NCI-H128 (cell line): ENCODE data around the gene CCER1.

Source experiments
- DNase-seq: peaks from one replicate; lab custom pipeline; 2025; ENCODE audit not compliant: unreplicated experiment; lab: John Stamatoyannopoulos, UW

The CCER1 gene

DNA sequence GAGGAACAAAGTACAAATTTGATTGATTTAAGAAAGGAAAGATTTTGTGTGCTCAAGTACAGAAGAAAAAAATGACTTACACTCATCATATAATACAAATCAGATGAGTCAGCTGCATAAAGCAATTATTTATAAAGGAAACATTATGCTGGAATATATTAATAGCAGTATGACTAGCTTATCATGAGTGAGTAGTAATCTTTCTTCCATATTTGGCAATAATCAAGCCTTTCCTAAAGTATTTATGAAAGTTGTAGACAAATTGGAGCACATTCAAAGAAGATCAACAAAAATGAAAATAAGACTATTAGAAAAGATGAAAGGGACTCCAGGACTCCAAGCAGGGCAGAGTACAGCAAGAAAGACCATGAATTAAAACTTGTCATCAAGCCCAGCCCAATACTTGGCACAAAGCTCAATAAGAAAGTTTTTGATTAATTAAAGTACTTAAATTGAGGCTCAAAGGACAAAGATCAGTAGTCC, 32.8 kb downstream of the CCER1 start:
- no peak for DNase-seq

DNA sequence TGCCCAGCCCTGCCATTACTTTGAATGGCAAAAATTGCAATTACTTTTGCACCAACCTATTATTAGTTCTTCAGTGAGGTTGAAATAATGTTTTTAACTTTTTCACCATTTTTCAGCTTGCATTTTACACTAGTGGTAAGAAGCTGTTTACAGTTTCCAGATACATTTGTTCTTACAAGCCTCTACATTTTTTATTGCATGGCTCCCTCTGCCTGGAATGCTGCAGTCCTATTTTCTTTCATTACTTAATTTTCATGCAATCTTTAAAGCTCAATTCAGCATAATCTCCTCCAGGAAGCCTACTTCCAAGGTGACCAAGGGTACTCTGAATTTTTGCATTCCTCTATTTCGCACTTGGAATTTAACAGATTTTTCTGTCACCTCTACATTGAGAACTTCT, 33.4 kb downstream of the CCER1 start:
- no peak for DNase-seq

GRCh38 chr12:90920222-90920621, 34.8 kb downstream of the CCER1 start:
- DNase-seq: no peak

- no peak for DNase-seq
Measured at GRCh38 chr12:90917431-90917830, 37.5 kb downstream of the CCER1 start.

GRCh38 chr12:90916516-90916915, 38.5 kb downstream of the CCER1 start:
- DNase-seq: no peak

- DNase-seq: no peak
Measured at GRCh38 chr12:90915353-90915752, 39.6 kb downstream of the CCER1 start.

DNA sequence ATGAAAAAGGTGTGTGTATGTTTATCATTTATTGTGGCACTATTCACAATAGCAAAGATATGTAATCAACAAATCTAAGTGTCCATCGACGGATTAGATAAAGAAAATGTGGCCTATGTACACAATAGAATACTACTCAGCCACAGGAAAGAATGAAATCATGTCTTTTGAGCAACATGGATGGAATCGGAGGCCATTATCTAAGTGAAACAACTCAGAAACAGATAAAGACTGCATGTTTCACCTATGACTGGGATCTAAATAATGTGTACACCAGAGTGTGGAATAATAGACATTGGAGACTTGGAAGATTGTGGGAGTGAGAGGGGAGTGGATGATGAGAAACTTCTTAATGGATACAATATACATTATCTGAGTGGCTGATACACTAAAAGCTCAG, 44.0 kb downstream of the CCER1 start:
- DNase-seq: no peak

GRCh38 chr12:90909069-90909770, 45.8 kb downstream of the CCER1 start:
- no peak for DNase-seq

GRCh38 chr12:90908465-90908864, 46.5 kb downstream of the CCER1 start:
- DNase-seq: no peak

DNA sequence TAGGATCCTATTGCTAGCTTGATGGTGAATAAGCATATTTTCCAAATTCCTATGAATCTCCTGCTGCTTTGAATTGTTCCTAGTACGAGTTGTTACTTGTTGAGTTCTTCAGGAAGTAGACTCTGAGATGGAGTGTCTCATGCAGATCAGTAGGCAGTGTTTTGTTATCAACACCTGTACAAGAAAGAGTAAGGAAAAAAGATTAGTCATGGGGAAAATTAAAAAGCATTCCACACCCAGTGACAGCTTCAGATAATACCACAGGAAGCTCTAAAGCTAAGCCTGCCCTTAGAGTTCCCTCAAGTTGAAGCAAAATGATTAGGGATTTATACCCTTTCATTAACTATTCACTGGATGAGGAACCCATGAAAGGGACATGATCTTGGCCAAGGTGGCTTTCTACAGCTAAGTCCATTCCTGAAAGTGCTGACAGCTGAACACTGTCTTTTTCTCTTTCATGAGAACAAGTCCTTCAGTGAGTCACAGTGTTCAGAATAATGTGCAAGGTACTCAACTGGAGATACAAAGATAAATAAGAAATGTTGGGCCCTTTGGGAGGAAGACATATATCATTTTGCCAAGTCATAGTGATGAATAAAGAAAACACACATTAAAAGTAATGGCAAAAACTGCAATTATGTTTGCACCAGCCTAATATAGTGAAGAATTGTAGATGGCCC, 49.1 kb downstream of the CCER1 start:
- DNase-seq: no peak

DNA sequence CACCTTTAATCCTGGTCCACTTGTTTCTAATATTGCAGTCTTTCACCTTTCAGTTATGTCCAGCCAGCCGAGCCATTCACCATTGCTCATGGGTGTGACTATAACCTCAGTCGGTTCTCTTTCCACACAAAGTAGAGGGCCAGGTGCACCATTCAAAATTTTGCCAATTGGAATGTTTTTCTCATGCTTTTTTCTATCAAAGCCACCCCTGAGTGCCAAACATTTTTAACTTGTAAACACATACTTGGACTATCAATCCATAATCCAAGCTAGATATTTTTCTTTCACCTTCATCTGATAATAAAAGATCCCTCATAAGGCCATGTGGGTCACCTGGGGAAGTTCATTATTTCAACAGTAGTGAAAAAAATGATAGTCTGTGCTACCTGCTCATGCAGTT, 52.4 kb downstream of the CCER1 start:
- DNase-seq: no peak
